OCI-LY7 (cell line): ENCODE measurements around the gene DYNLRB1.
"Not testable (repeated sequence)": the region's sequence is repeated elsewhere in the genome, so short reads cannot be mapped to it uniquely, and the experiment has no call there.

Source experiments
- EZH2phosphoT487 ChIP-seq: fragments of 200-600 bp; sonication (generic); IDR thresholded peaks from 2 replicates; pipeline ENCODE4 v1.6.1; 2018; ENCODE audit warnings: low read depth, borderline replicate concordance, mild to moderate bottlenecking, mixed run types, antibody characterized with exemption, low read length, moderate library complexity, mixed read lengths
- TF ChIP-seq, protein P1 (sequence below): fragments of 200-600 bp; sonication (generic); conservative IDR thresholded peaks from 2 replicates; pipeline ENCODE4 v1.5.1; 2014; ENCODE audit warnings: mild to moderate bottlenecking, antibody characterized with exemption, low read length, moderate library complexity, mixed read lengths

DNA sequence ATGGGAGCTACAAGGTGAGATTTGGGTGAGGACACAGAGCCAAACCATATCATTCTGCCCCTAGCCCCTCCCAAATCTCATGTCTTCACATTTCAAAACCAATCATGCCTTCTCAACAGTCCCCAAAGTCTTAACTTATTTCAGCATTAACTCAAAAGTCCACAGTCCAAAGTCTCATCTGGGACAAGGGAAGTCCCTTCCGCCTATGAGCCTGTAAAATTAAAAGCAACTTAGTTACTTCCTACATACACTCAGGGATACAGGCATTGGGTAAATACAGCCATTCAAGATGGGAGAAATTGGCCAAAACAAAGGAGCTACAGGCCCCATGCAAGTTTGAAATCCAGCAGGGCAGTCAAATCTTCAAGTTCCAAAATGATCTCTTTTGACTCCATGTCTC is 34.1 kb upstream of the DYNLRB1 start:
- TF ChIP-seq, protein P1, sequence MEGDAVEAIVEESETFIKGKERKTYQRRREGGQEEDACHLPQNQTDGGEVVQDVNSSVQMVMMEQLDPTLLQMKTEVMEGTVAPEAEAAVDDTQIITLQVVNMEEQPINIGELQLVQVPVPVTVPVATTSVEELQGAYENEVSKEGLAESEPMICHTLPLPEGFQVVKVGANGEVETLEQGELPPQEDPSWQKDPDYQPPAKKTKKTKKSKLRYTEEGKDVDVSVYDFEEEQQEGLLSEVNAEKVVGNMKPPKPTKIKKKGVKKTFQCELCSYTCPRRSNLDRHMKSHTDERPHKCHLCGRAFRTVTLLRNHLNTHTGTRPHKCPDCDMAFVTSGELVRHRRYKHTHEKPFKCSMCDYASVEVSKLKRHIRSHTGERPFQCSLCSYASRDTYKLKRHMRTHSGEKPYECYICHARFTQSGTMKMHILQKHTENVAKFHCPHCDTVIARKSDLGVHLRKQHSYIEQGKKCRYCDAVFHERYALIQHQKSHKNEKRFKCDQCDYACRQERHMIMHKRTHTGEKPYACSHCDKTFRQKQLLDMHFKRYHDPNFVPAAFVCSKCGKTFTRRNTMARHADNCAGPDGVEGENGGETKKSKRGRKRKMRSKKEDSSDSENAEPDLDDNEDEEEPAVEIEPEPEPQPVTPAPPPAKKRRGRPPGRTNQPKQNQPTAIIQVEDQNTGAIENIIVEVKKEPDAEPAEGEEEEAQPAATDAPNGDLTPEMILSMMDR = not testable (repeated sequence)
- TF ChIP-seq EZH2phosphoT487 = not testable (repeated sequence)
